ENCODE measurements around the gene ZBED6.

Gene ZBED6

DNA sequence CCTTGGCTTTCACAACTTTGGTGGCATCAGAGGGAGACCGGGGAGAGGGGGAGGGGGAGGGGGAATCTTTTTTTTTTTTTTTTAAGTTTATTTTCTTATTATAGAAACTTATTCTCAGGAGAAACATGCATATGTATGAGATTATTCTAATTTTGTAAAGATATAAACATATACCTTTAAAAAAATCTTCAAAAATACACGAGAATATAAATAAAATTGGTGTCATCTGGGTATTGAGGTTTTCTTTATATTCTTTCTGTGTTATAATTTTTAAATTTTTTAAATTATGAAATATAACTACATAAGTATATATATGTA, 47.1 kb downstream of the ZBED6 start:
- no peak for DNase-seq

DNA sequence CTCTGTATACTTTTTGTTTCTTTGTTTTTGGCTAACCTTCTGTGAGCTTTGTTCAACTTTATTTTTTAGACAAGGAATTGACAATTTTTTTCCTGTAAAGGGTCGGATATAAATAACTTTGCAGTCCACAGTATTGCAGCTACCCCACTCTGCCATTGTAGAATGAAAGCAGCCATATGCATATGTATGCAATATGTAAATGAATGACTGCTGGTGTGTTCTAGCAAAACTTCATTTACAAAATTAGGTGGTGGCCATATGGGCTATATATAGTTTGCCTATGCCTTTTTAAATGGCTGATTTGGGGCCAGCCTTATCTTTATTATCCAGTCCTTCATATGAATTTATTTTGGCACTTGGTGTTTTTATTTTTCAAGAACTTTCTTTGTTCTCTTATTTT, 48.0 kb downstream of the ZBED6 start:
- DNase-seq, result no peak
